Transverse colon (tissue), 4 donors: Measurements from ENCODE around the gene TDRD9.

Experiments used
- EP300 ChIP-seq: sonication (generic); formaldehyde crosslinking; IDR thresholded peaks from one replicate; pipeline ENCODE4 v1.6.1; 2017; ENCODE audit warnings: antibody characterized with exemption, low read depth
- POLR2A ChIP-seq: fragments of 450-650 bp; IDR thresholded peaks from one replicate; pipeline ENCODE4 v1.6.1; 2016; ENCODE audit warnings: antibody characterized with exemption, mild to moderate bottlenecking, moderate library complexity
- POLR2AphosphoS5 ChIP-seq, 3 donors: sonication (generic); formaldehyde crosslinking; IDR thresholded peaks; one replicate each; pipeline ENCODE4 v1.6.1; 2016; ENCODE audit warnings: antibody characterized with exemption in 3 of 3
- TF ChIP-seq, protein P1 (sequence below), 5 experiments: fragments of 200-600 bp in 3 of 5; fragments of 450-650 bp in 2 of 5; sonication (generic) in 3 of 5; IDR thresholded peaks; 1 replicate in 2 of 5; 2 replicates in 3 of 5; pipeline ENCODE4 v1.5.1; 2016 to 2017; ENCODE audit warnings: antibody characterized with exemption in 5 of 5, inconsistent platforms in 3 of 5, mild to moderate bottlenecking in 2 of 5, moderate library complexity in 1 of 5

DNA sequence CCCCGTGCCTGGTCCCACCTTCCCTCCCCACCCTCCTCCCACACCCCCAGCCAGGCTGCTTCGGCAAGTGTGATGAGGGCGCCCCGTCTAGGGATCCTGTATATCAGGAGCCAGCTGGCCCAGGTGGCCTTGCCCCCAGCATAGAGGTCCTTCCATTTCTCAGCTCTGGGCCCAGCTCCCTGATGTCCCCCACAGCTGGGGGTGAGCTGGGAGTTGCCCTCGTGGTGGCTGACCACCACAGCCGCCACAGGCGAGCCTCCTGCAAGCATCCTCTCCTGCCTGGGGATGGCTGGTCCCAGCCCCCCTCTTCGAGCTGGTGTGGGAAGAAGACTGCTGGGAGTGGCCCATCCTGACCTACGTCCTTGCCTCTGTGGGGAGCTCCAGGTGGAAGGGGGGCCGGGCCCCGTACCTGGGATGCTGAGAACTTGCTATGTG is 164.7 kb downstream of the TDRD9 start:
- TF ChIP-seq POLR2A (no peak), EP300 (no peak), POLR2AphosphoS5 (IDR thresholded peaks at IDR 0.05) (no peak)
- TF ChIP-seq, protein P1, sequence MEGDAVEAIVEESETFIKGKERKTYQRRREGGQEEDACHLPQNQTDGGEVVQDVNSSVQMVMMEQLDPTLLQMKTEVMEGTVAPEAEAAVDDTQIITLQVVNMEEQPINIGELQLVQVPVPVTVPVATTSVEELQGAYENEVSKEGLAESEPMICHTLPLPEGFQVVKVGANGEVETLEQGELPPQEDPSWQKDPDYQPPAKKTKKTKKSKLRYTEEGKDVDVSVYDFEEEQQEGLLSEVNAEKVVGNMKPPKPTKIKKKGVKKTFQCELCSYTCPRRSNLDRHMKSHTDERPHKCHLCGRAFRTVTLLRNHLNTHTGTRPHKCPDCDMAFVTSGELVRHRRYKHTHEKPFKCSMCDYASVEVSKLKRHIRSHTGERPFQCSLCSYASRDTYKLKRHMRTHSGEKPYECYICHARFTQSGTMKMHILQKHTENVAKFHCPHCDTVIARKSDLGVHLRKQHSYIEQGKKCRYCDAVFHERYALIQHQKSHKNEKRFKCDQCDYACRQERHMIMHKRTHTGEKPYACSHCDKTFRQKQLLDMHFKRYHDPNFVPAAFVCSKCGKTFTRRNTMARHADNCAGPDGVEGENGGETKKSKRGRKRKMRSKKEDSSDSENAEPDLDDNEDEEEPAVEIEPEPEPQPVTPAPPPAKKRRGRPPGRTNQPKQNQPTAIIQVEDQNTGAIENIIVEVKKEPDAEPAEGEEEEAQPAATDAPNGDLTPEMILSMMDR (IDR thresholded peaks at IDR 0.05): no peak
